HEK293 (cell line): ENCODE measurements around the gene TOP3A.

Experiments
- ATF2 ChIP-seq: fragments of 450-650 bp; formaldehyde crosslinking; IDR thresholded peaks from 2 replicates; pipeline ENCODE4 v1.5.1; 2016; ENCODE audit warnings: missing biosample characterization, missing genetic modification characterization, low read depth
- GLI4 ChIP-seq: fragments of 450-650 bp; formaldehyde crosslinking; IDR thresholded peaks from 2 replicates; pipeline ENCODE4 v1.5.1; 2016; ENCODE audit warnings: missing biosample characterization, missing genetic modification characterization
- YY1 ChIP-seq: fragments of 450-650 bp; formaldehyde crosslinking; IDR thresholded peaks from 2 replicates; pipeline ENCODE4 v1.5.1; 2018; ENCODE audit warnings: missing biosample characterization, missing genetic modification characterization
- ZBTB21 ChIP-seq: fragments of 450-650 bp; formaldehyde crosslinking; IDR thresholded peaks from 2 replicates; pipeline ENCODE4 v1.5.1; 2017; ENCODE audit warnings: missing biosample characterization, missing genetic modification characterization
- ZNF211 ChIP-seq: fragments of 450-650 bp; formaldehyde crosslinking; IDR thresholded peaks from 2 replicates; pipeline ENCODE4 v1.5.1; 2016; ENCODE audit warnings: low read depth, missing biosample characterization, missing genetic modification characterization
- ZNF629 ChIP-seq: fragments of 450-650 bp; formaldehyde crosslinking; IDR thresholded peaks from 2 replicates; pipeline ENCODE4 v1.5.1; 2017; ENCODE audit warnings: missing biosample characterization, missing genetic modification characterization
- TF ChIP-seq, protein P1 (sequence below): fragments of 450-650 bp; formaldehyde crosslinking; IDR thresholded peaks from 2 replicates; pipeline ENCODE4 v1.5.1; 2016; ENCODE audit warnings: missing biosample characterization, missing genetic modification characterization
- TF ChIP-seq, protein P2 (sequence below): IDR thresholded peaks from 2 replicates; pipeline ENCODE4 v1.6.1; 2011; ENCODE audit warnings: mild to moderate bottlenecking, low read depth, low read length, borderline replicate concordance

GRCh38 chr17:18228176-18228682 lies 86.6 kb downstream of the TOP3A start:
- TF ChIP-seq, protein P1, sequence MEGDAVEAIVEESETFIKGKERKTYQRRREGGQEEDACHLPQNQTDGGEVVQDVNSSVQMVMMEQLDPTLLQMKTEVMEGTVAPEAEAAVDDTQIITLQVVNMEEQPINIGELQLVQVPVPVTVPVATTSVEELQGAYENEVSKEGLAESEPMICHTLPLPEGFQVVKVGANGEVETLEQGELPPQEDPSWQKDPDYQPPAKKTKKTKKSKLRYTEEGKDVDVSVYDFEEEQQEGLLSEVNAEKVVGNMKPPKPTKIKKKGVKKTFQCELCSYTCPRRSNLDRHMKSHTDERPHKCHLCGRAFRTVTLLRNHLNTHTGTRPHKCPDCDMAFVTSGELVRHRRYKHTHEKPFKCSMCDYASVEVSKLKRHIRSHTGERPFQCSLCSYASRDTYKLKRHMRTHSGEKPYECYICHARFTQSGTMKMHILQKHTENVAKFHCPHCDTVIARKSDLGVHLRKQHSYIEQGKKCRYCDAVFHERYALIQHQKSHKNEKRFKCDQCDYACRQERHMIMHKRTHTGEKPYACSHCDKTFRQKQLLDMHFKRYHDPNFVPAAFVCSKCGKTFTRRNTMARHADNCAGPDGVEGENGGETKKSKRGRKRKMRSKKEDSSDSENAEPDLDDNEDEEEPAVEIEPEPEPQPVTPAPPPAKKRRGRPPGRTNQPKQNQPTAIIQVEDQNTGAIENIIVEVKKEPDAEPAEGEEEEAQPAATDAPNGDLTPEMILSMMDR (tag by site-specific recombination), result no peak
- TF ChIP-seq YY1 (tag by site-specific recombination) (no peak), GLI4 (tag by site-specific recombination) (no peak), ZNF629 (tag by site-specific recombination) (no peak), ZBTB21 (tag by site-specific recombination) (no peak), ZNF211 (no peak), ATF2 (tag by site-specific recombination) (no peak)
- TF ChIP-seq, protein P2, sequence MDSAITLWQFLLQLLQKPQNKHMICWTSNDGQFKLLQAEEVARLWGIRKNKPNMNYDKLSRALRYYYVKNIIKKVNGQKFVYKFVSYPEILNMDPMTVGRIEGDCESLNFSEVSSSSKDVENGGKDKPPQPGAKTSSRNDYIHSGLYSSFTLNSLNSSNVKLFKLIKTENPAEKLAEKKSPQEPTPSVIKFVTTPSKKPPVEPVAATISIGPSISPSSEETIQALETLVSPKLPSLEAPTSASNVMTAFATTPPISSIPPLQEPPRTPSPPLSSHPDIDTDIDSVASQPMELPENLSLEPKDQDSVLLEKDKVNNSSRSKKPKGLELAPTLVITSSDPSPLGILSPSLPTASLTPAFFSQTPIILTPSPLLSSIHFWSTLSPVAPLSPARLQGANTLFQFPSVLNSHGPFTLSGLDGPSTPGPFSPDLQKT, result no peak
